ENCODE data around the gene CFAP299.

The CFAP299 gene

GRCh38 chr4:80507507-80507906 lies 172.0 kb downstream of the CFAP299 start:
- Histone ChIP-seq H2AFZ (ENCODE audit: low read length) (no peak overlapping the region), H3K9me2 (replicated peaks; ENCODE audit: low read depth, low read length) (no peaks in the 10 kb centered on the region), H3K27me3 (ENCODE audit: insufficient read depth, low read length, poor library complexity, severe bottlenecking) (no peaks in the 10 kb centered on the region), H4K20me1 (ENCODE audit: insufficient read depth, low read length, poor library complexity, severe bottlenecking) (no peaks in the 10 kb centered on the region), H3K9me3 (ENCODE audit: insufficient read depth, low read depth, low read length) (no peaks in the 10 kb centered on the region), H3K9ac (ENCODE audit: low read depth, low read length, poor library complexity, severe bottlenecking) (no peak overlapping the region), H3F3A (ENCODE audit: low read depth) (no peaks in the 10 kb centered on the region), H3K4me2 (ENCODE audit: low read depth, low read length, poor library complexity, severe bottlenecking) (no peak overlapping the region), H3K4me3 (ENCODE audit: low read length, poor library complexity, severe bottlenecking) (no peak overlapping the region), H3K36me3 (ENCODE audit: insufficient read depth, low read length) (no peaks in the 10 kb centered on the region), H3K4me1 (ENCODE audit: insufficient read depth, low read length, poor library complexity, severe bottlenecking) (peaks cover 44% of the 10 kb centered on the region), H3K79me2 (ENCODE audit: insufficient read depth, low read length) (no peaks in the 10 kb centered on the region)
- TF ChIP-seq EZH2phosphoT487 (IDR thresholded peaks at IDR 0.05; ENCODE audit: borderline replicate concordance): no peak
- no peak for TF ChIP-seq CTCF (conservative IDR thresholded peaks at IDR 0.05; ENCODE audit: low read length)

- no peaks in the 10 kb centered on the region for H3K27me3 ChIP-seq (ENCODE audit: insufficient read depth, low read length, poor library complexity, severe bottlenecking)
- no peaks in the 10 kb centered on the region for H3K79me2 ChIP-seq (ENCODE audit: insufficient read depth, low read length)
- TF ChIP-seq EZH2phosphoT487 (IDR thresholded peaks at IDR 0.05; ENCODE audit: borderline replicate concordance): no peak
- no peak for TF ChIP-seq CTCF (conservative IDR thresholded peaks at IDR 0.05; ENCODE audit: low read length)
- H3K36me3 ChIP-seq (ENCODE audit: insufficient read depth, low read length): no peaks in the 10 kb centered on the region
- no peaks in the 10 kb centered on the region for H3F3A ChIP-seq (ENCODE audit: low read depth)
- no peaks in the 10 kb centered on the region for H4K20me1 ChIP-seq (ENCODE audit: insufficient read depth, low read length, poor library complexity, severe bottlenecking)
- H3K4me2 ChIP-seq (ENCODE audit: low read depth, low read length, poor library complexity, severe bottlenecking): no peak overlapping the region
- H3K9ac ChIP-seq (ENCODE audit: low read depth, low read length, poor library complexity, severe bottlenecking): no peak overlapping the region
- no peaks in the 10 kb centered on the region for H3K4me1 ChIP-seq (ENCODE audit: insufficient read depth, low read length, poor library complexity, severe bottlenecking)
- no peak overlapping the region for H2AFZ ChIP-seq (ENCODE audit: low read length)
- no peaks in the 10 kb centered on the region for H3K9me2 ChIP-seq (replicated peaks; ENCODE audit: low read depth, low read length)
- H3K9me3 ChIP-seq (ENCODE audit: insufficient read depth, low read depth, low read length): no peaks in the 10 kb centered on the region
- H3K4me3 ChIP-seq (ENCODE audit: low read length, poor library complexity, severe bottlenecking): no peak overlapping the region
Measured at GRCh38 chr4:80515496-80515895, 180.0 kb downstream of the CFAP299 start.

GRCh38 chr4:80521438-80521837 lies 185.9 kb downstream of the CFAP299 start:
- TF ChIP-seq EZH2phosphoT487 (IDR thresholded peaks at IDR 0.05; ENCODE audit: borderline replicate concordance) (no peak), CTCF (conservative IDR thresholded peaks at IDR 0.05; ENCODE audit: low read length) (no peak)
- no peaks in the 10 kb centered on the region for H3K27me3 ChIP-seq (ENCODE audit: insufficient read depth, low read length, poor library complexity, severe bottlenecking)

More at GRCh38 chr4:80521438-80521837, 185.9 kb downstream of the CFAP299 start:
- Histone ChIP-seq H3K4me3 (ENCODE audit: low read length, poor library complexity, severe bottlenecking) (no peak overlapping the region), H4K20me1 (ENCODE audit: insufficient read depth, low read length, poor library complexity, severe bottlenecking) (no peaks in the 10 kb centered on the region), H3K4me1 (ENCODE audit: insufficient read depth, low read length, poor library complexity, severe bottlenecking) (no peaks in the 10 kb centered on the region), H3F3A (ENCODE audit: low read depth) (no peaks in the 10 kb centered on the region), H3K9me3 (ENCODE audit: insufficient read depth, low read depth, low read length) (no peaks in the 10 kb centered on the region), H3K79me2 (ENCODE audit: insufficient read depth, low read length) (no peaks in the 10 kb centered on the region), H3K36me3 (ENCODE audit: insufficient read depth, low read length) (no peaks in the 10 kb centered on the region), H2AFZ (ENCODE audit: low read length) (no peak overlapping the region), H3K4me2 (ENCODE audit: low read depth, low read length, poor library complexity, severe bottlenecking) (no peak overlapping the region), H3K9me2 (replicated peaks; ENCODE audit: low read depth, low read length) (no peaks in the 10 kb centered on the region), H3K9ac (ENCODE audit: low read depth, low read length, poor library complexity, severe bottlenecking) (no peak overlapping the region)

Measured in Loucy (cell line).